Endothelial cell of umbilical vein (primary cell): ENCODE data around the gene TUBA4A. TPM values are rescaled to one million over a fixed set of nuclear protein-coding genes. Genes with fewer than 3 reads are reported as not detected.

ENCODE experiments used
- BruUV-seq: library from RNA; stranded (reverse); fragments of 400-500 nt; replicated peaks from 2 replicates; lab custom pipeline; 2021; lab: Mats Ljungman, UMichigan
- CTCF ChIA-PET: fragments of 300-600, 350-600 bp; sonication (Branson Sonifier 250); formaldehyde crosslinking; loops from one replicate; lab custom pipeline; 2021; ENCODE audit warnings: antibody characterized with exemption, inconsistent platforms; lab: Charles Lee
- POLR2A ChIA-PET: fragments of 300-600, 350-600 bp; sonication (Branson Sonifier 250); formaldehyde crosslinking; loops from one replicate; lab custom pipeline; 2021; ENCODE audit warnings: antibody characterized with exemption, inconsistent platforms; lab: Charles Lee
- DNase-seq: peaks from one replicate; pipeline ENCODE4 v3.0.0-alpha.2; 2011; ENCODE audit warnings: low read depth, low spot score
- FAIRE-seq: peaks from 2 replicates; lab custom pipeline; 2011; peaks lifted over from hg19 to GRCh38; lab: Jason Lieb, UNC
- H2AFZ ChIP-seq: 2 replicates; pipeline ENCODE4 v1.6.0; 2012; ENCODE audit warnings: low read depth, low read length, control low read depth, inconsistent platforms
- H3K27ac ChIP-seq: 2 replicates; pipeline ENCODE4 v1.5.1; 2011; ENCODE audit warnings: low read depth, mild to moderate bottlenecking, control low read depth, low read length, moderate library complexity; ENCODE audit not compliant: insufficient read depth
- H3K27me3 ChIP-seq, 2 experiments: 2 replicates each; pipeline versions ENCODE4 v1.6.0 to v1.6.1; 2011; ENCODE audit warnings: low read length in 2 of 2, mixed read lengths in 1 of 2; ENCODE audit not compliant: control insufficient read depth in 2 of 2, insufficient read depth in 2 of 2
- H3K36me3 ChIP-seq, 2 experiments: 2 replicates in 1 of 2; 3 replicates in 1 of 2; pipeline ENCODE4 v1.5.1; 2011; ENCODE audit warnings: low read length in 2 of 2, mild to moderate bottlenecking in 1 of 2, moderate library complexity in 1 of 2; ENCODE audit not compliant: control insufficient read depth in 2 of 2, insufficient read depth in 2 of 2; ENCODE audit errors: extremely low read depth in 1 of 2
- H3K4me1 ChIP-seq: 3 replicates; pipeline ENCODE4 v1.5.1; 2011; ENCODE audit warnings: mild to moderate bottlenecking, low read length; ENCODE audit not compliant: control insufficient read depth, insufficient read depth; ENCODE audit errors: extremely low read depth
- H3K4me2 ChIP-seq: 2 replicates; pipeline ENCODE4 v1.6.1; 2011; ENCODE audit warnings: low read length, control low read depth, mixed read lengths; ENCODE audit not compliant: insufficient read depth
- H3K4me3 ChIP-seq, 3 experiments: fragments of 200-600 bp in 1 of 3; sonication (generic), shearing (Covaris generic) in 1 of 3; replicated peaks in 1 of 3; 2 replicates each; pipeline ENCODE4 v1.5.1; 2011 to 2016; ENCODE audit warnings: control low read depth in 3 of 3, low read length in 3 of 3, mild to moderate bottlenecking in 2 of 3, inconsistent platforms in 1 of 3, low read depth in 1 of 3, moderate library complexity in 1 of 3; ENCODE audit not compliant: insufficient read depth in 1 of 3
- H3K79me2 ChIP-seq: 2 replicates; pipeline ENCODE4 v1.6.0; 2012; ENCODE audit warnings: low read length, inconsistent platforms; ENCODE audit not compliant: control insufficient read depth, insufficient read depth
- H3K9ac ChIP-seq: replicated peaks from 2 replicates; pipeline ENCODE3; 2011; ENCODE audit warnings: low read length, control low read depth; ENCODE audit not compliant: insufficient read depth; ENCODE audit errors: extremely low read depth
- H3K9me1 ChIP-seq: replicated peaks from 3 replicates; pipeline ENCODE4 v1.6.0; 2011; ENCODE audit warnings: mild to moderate bottlenecking, low read length; ENCODE audit not compliant: control insufficient read depth, insufficient read depth; ENCODE audit errors: extremely low read depth
- H3K9me3 ChIP-seq: replicated peaks from 2 replicates; pipeline ENCODE4 v1.5.1; 2012; ENCODE audit warnings: low read length, inconsistent platforms; ENCODE audit not compliant: control insufficient read depth, insufficient read depth
- H4K20me1 ChIP-seq: replicated peaks from 2 replicates; pipeline ENCODE3; 2011; ENCODE audit warnings: mild to moderate bottlenecking, low read length; ENCODE audit not compliant: control insufficient read depth, insufficient read depth; ENCODE audit errors: extremely low read depth
- EZH2 ChIP-seq: IDR thresholded peaks from 2 replicates; pipeline ENCODE4 v1.6.1; 2012; ENCODE audit warnings: borderline replicate concordance, low read depth, mild to moderate bottlenecking, moderate library complexity, low read length, inconsistent platforms; ENCODE audit not compliant: severe bottlenecking
- FOS ChIP-seq: IDR thresholded peaks from 2 replicates; pipeline ENCODE4 v1.6.1; 2011; ENCODE audit warnings: mild to moderate bottlenecking, low read length, moderate library complexity, borderline replicate concordance; ENCODE audit not compliant: insufficient read depth
- GATA2 ChIP-seq: IDR thresholded peaks from 2 replicates; pipeline ENCODE4 v1.7.0; 2011; ENCODE audit warnings: low read depth, mild to moderate bottlenecking, moderate library complexity, mixed read lengths, low read length; ENCODE audit not compliant: insufficient read length, insufficient read depth
- JUN ChIP-seq: IDR thresholded peaks from 2 replicates; pipeline ENCODE4 v1.6.1; 2011; ENCODE audit warnings: borderline replicate concordance, low read depth; ENCODE audit not compliant: insufficient read length, insufficient read depth
- MAX ChIP-seq: IDR thresholded peaks from 2 replicates; pipeline ENCODE4 v1.6.1; 2011; ENCODE audit not compliant: insufficient read depth, insufficient read length
- MYC ChIP-seq: IDR thresholded peaks from one replicate; pipeline ENCODE4 v1.6.1; 2011; ENCODE audit warnings: mild to moderate bottlenecking, low read depth, low read length
- POLR2A ChIP-seq: IDR thresholded peaks from 2 replicates; pipeline ENCODE4 v1.6.1; 2012; ENCODE audit warnings: low read depth, mild to moderate bottlenecking, control low read depth, low read length
- POLR2AphosphoS5 ChIP-seq: IDR thresholded peaks from 2 replicates; pipeline ENCODE4 v1.6.1; 2012; ENCODE audit warnings: low read depth, mild to moderate bottlenecking, control low read depth, low read length, moderate library complexity; ENCODE audit not compliant: insufficient read depth
- dilution Hi-C: fragments of 300-500 bp; cut with MboI; formaldehyde crosslinking; loops from one replicate; pipeline ENCODE4 v1.15.0; 2019; ENCODE audit warnings: low sequenced_read_pairs; ENCODE audit not compliant: extremely low pct_ligation_motif_present
- intact Hi-C: fragments of 100-400 bp; cut with micrococcal nuclease; formaldehyde crosslinking; loops from one replicate; pipeline ENCODE4 v1.10.0; 2022
- polyA plus RNA-seq, 4 experiments: library from polyadenylated mRNA; depleted of rRNA in 3 of 4; stranded (reverse) in 3 of 4; unstranded in 1 of 4; fragments of >200 nt; gene quantifications; 2 replicates each; pipeline versions ENCODE4 v1.2.1 to v1.2.3, GENCODE V29; 2011 to 2012; ENCODE audit warnings: missing spikeins in 1 of 4
- total RNA-seq: library from RNA; stranded (reverse); gene quantifications from 2 replicates; pipeline ENCODE4 v1.2.3, GENCODE V29; 2021
- TF ChIP-seq, protein P1 (sequence below), 2 donors: IDR thresholded peaks; 1 replicate in 1 of 2; 2 replicates in 1 of 2; pipeline ENCODE4 v1.5.1; 2011; ENCODE audit warnings: low read length in 2 of 2, mild to moderate bottlenecking in 2 of 2, moderate library complexity in 2 of 2, control low read depth in 1 of 2, inconsistent platforms in 1 of 2, low read depth in 1 of 2; ENCODE audit not compliant: insufficient read depth in 1 of 2; ENCODE audit errors: extremely low read depth in 1 of 2

The TUBA4A gene
- total and polyA plus RNA-seq, 2 donors (not counting 3 experiments of a cell fraction or from before 2014, with no cell fraction given) = 16.5 to 24.8 TPM

- H3K9ac ChIP-seq = peak overlapping the region; percentile 97
- peaks cover 15% of the 10 kb centered on the region for H3K79me2 ChIP-seq
- H3K9me1 ChIP-seq = no peaks in the 10 kb centered on the region
- dilution Hi-C loops = no loop called here
- DNase-seq (no peak), FAIRE-seq (peak; percentile 4)
- peak overlapping the region; percentile 86 for H3K4me2 ChIP-seq
- peak overlapping the region; percentile 92 for H3K27ac ChIP-seq
- H2AFZ ChIP-seq = peak overlapping the region; percentile 95
- POLR2A ChIA-PET = interaction anchor here (0.6 to 1.5 kb wide), 6 partner anchors 9 to 351 kb away, joined by 3 to 6 read pairs (median 4); partner anchors contain the start of genes ANKZF1, ATG9A, DNAJB2 and TUBA4A
- peaks cover 2% of the 10 kb centered on the region in 2 experiments for H3K36me3 ChIP-seq
- CTCF ChIA-PET = interaction anchor here (0.6 to 2.1 kb wide), 10 partner anchors 10 to 265 kb away, joined by 3 to 12 read pairs (median 4); partner anchors contain the start of genes ABCB6, ANKZF1, ATG9A and DNAJB2
- peaks cover 22% of the 10 kb centered on the region for H3K4me1 ChIP-seq
- BruUV-seq = TSS peak; percentile 79
- no peaks in the 10 kb centered on the region for H3K9me3 ChIP-seq
- no peaks in the 10 kb centered on the region for H4K20me1 ChIP-seq
- TF ChIP-seq JUN (no peak), MAX (no peak), FOS (no peak), POLR2AphosphoS5 (no peak), GATA2 (no peak), POLR2A (no peak), EZH2 (no peak), MYC (no peak)
- TF ChIP-seq, protein P1, sequence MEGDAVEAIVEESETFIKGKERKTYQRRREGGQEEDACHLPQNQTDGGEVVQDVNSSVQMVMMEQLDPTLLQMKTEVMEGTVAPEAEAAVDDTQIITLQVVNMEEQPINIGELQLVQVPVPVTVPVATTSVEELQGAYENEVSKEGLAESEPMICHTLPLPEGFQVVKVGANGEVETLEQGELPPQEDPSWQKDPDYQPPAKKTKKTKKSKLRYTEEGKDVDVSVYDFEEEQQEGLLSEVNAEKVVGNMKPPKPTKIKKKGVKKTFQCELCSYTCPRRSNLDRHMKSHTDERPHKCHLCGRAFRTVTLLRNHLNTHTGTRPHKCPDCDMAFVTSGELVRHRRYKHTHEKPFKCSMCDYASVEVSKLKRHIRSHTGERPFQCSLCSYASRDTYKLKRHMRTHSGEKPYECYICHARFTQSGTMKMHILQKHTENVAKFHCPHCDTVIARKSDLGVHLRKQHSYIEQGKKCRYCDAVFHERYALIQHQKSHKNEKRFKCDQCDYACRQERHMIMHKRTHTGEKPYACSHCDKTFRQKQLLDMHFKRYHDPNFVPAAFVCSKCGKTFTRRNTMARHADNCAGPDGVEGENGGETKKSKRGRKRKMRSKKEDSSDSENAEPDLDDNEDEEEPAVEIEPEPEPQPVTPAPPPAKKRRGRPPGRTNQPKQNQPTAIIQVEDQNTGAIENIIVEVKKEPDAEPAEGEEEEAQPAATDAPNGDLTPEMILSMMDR (IDR thresholded peaks at IDR 0.05; ENCODE audit: extremely low read depth in 1 of 2, insufficient read depth in 1 of 2, low read depth in 1 of 2, low read length in 2 of 2) = no peak
- H3K4me3 ChIP-seq = peak overlapping the region; percentile 67 to 80 (median 67)
- no peaks in the 10 kb centered on the region for H3K27me3 ChIP-seq
- intact Hi-C loops = loop anchor here (1.0 to 2.0 kb wide), 7 partner anchors 15 to 84 kb away; partner anchors contain the start of genes ABCB6, ANKZF1, ATG9A and DNAJB2
Measured at GRCh38 chr2:219244789-219245147, 8.9 kb downstream of the TUBA4A start.
